ENCODE measurements around the gene PRKD2. TPM values are rescaled to one million over a fixed set of nuclear protein-coding genes. Genes with fewer than 3 reads are reported as not detected.

PRKD2 gene
- total and polyA plus RNA-seq, 2 experiments from 2014 or later, result 15.6 to 37.9 TPM

DNA sequence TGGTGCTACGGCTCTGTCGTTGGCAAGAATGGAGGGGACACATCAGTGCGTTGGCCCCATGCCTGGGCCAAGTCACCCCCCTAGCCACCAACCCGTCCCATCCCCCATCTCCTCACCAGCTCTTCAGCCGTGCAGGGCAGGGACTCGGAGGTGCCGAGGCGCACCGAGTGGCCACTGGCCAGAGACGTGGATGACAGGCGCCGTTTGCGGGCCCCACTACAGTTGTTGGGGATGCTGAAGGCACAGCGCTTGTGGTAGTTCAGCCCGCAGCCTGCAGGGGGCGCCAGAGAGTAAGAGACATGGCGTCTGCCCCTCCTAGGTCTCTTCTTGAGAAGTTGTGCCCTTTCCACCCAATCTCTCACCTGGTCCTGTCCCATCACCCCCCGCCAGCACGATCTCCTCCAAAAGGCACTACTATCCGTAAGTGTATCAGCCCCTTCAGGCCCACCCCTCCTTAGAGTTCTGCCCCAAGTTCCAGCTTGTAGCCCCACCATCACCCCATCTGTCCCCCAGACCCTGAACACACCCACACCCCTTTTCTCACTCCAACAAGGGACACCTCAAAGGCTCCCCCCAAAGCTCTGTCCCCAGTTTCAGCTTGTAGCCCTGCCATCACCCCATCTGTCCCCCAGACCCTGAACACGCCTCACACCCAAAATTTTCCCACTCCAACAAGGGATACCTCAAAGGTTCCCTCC is 12.4 kb downstream of the PRKD2 start:
- H3K4me2 ChIP-seq, result no peak overlapping the region
- no peaks in the 10 kb centered on the region for H3K4me1 ChIP-seq (ENCODE audit: insufficient read depth)
- WGBS (ENCODE audit: low lambda C conversion rate, missing lambda C conversion rate), result 73% methylated on average over 21 of the region's 21 CpGs
- H4K20me1 ChIP-seq (ENCODE audit: insufficient read depth, poor library complexity, severe bottlenecking), result no peaks in the 10 kb centered on the region
- no peak overlapping the region for H3K4me3 ChIP-seq
- TF ChIP-seq EZH2 (IDR thresholded peaks at IDR 0.05; ENCODE audit: borderline replicate concordance) (no peak), EZH2phosphoT487 (IDR thresholded peaks at IDR 0.05; ENCODE audit: low read depth, severe bottlenecking, unreplicated experiment) (no peak)
- TF ChIP-seq, protein P1, sequence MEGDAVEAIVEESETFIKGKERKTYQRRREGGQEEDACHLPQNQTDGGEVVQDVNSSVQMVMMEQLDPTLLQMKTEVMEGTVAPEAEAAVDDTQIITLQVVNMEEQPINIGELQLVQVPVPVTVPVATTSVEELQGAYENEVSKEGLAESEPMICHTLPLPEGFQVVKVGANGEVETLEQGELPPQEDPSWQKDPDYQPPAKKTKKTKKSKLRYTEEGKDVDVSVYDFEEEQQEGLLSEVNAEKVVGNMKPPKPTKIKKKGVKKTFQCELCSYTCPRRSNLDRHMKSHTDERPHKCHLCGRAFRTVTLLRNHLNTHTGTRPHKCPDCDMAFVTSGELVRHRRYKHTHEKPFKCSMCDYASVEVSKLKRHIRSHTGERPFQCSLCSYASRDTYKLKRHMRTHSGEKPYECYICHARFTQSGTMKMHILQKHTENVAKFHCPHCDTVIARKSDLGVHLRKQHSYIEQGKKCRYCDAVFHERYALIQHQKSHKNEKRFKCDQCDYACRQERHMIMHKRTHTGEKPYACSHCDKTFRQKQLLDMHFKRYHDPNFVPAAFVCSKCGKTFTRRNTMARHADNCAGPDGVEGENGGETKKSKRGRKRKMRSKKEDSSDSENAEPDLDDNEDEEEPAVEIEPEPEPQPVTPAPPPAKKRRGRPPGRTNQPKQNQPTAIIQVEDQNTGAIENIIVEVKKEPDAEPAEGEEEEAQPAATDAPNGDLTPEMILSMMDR (IDR thresholded peaks at IDR 0.05; ENCODE audit: poor library complexity), result peak; percentile 73
- H2AFZ ChIP-seq, result no peak overlapping the region
- H3K36me3 ChIP-seq (replicated peaks; ENCODE audit: insufficient read depth, low read depth), result peaks cover 8% of the 10 kb centered on the region
- H3K9me2 ChIP-seq (replicated peaks; ENCODE audit: insufficient read depth), result no peaks in the 10 kb centered on the region
- H3K9me3 ChIP-seq (ENCODE audit: low read depth), result no peaks in the 10 kb centered on the region
- no peaks in the 10 kb centered on the region for H3K79me2 ChIP-seq
- H3K27ac ChIP-seq, result no peak overlapping the region
- DNase-seq (ENCODE audit: low spot score), result peak; percentile 61
- H3K27me3 ChIP-seq, result no peaks in the 10 kb centered on the region

DNA sequence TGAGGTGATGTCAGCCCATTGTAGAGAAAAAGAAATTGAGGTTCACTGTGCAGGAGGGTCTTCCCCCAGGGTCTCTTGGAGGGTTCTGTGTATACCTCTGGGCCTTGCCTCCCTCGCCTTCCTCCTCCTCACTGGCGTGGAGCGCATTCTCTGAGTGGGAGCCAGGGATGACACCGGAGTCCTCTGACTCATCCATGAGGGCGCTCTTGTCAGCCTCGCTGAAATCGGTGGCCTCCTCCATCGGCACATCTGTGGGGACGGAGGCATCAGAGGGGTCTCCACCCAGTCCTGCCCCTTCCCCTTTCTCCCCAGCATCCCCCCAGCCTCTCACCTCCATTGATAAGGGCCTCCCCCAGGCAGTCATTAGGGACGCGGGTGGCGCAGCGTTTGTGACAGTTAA is 16.2 kb downstream of the PRKD2 start:
- no peak overlapping the region for H3K4me3 ChIP-seq
- H3K27ac ChIP-seq, result no peak overlapping the region
- no peak for TF ChIP-seq EZH2 (IDR thresholded peaks at IDR 0.05; ENCODE audit: borderline replicate concordance)
- TF ChIP-seq, protein P1 (IDR thresholded peaks at IDR 0.05; ENCODE audit: poor library complexity), result no peak
- TF ChIP-seq EZH2phosphoT487 (IDR thresholded peaks at IDR 0.05; ENCODE audit: low read depth, severe bottlenecking, unreplicated experiment), result no peak
- no peak overlapping the region for H3K4me2 ChIP-seq
- no peaks in the 10 kb centered on the region for H3K79me2 ChIP-seq
- no peaks in the 10 kb centered on the region for H3K9me2 ChIP-seq (replicated peaks; ENCODE audit: insufficient read depth)
- H3K9me3 ChIP-seq (ENCODE audit: low read depth), result no peaks in the 10 kb centered on the region
- 97% methylated on average over 11 of the region's 13 CpGs for WGBS (ENCODE audit: low lambda C conversion rate, missing lambda C conversion rate)
- DNase-seq (ENCODE audit: low spot score), result no peak
- H4K20me1 ChIP-seq (ENCODE audit: insufficient read depth, poor library complexity, severe bottlenecking), result no peaks in the 10 kb centered on the region
- no peaks in the 10 kb centered on the region for H3K27me3 ChIP-seq
- peaks cover 8% of the 10 kb centered on the region for H3K36me3 ChIP-seq (replicated peaks; ENCODE audit: insufficient read depth, low read depth)
- no peak overlapping the region for H2AFZ ChIP-seq
- no peaks in the 10 kb centered on the region for H3K4me1 ChIP-seq (ENCODE audit: insufficient read depth)

DNA sequence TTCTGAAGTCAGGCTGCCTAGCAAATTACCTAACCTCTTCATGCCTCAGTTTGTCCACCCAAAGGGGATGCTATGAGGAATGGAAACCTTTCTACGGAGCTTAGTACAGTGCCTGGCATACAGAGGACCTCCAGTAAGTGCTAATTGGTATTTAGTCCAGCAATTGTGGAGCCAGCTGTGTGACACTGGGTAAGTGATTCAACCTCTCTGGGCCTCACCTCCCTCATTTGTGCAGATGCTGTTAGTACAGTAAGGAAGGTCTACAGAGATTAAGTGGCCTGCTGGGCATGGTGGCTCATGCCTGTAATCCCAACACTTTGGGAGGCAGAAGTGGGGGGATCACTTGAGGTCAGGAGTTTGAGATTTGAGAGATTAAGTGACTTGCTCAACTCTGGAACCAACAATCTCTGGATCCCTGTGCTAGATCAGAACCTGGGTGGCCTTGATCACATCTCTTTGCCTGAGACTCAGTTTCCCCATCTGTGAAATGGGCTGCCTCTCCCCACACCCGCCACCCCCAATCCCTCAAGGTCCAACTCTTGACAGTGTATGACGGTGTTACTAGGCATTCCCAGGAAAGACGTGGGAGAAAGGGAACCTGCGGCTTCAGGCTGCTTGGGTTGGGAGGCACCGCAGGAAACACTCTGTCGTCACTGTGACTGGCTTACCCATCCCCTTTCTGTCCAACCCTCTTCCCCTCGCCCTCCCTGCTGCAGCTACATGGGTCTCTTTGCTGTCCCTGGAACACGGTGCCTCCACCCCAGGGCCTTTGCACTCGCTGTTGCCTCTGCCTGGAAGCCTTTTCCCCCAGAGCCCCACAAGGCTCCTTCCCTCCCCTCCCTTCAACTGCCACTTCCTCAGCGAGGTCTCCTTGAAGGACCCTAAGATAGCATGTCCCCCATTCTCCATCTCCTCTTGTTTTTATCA is 18.3 kb downstream of the PRKD2 start:
- no peaks in the 10 kb centered on the region for H4K20me1 ChIP-seq (ENCODE audit: insufficient read depth, poor library complexity, severe bottlenecking)
- 97% methylated on average over 11 of the region's 11 CpGs for WGBS (ENCODE audit: low lambda C conversion rate, missing lambda C conversion rate)
- no peaks in the 10 kb centered on the region for H3K79me2 ChIP-seq
- H3K4me1 ChIP-seq (ENCODE audit: insufficient read depth), result no peaks in the 10 kb centered on the region
- TF ChIP-seq, protein P1 (IDR thresholded peaks at IDR 0.05; ENCODE audit: poor library complexity), result no peak
- TF ChIP-seq EZH2 (IDR thresholded peaks at IDR 0.05; ENCODE audit: borderline replicate concordance) (no peak), EZH2phosphoT487 (IDR thresholded peaks at IDR 0.05; ENCODE audit: low read depth, severe bottlenecking, unreplicated experiment) (no peak)
- H2AFZ ChIP-seq, result no peak overlapping the region
- H3K4me3 ChIP-seq, result no peak overlapping the region
- no peaks in the 10 kb centered on the region for H3K27me3 ChIP-seq
- H3K9me3 ChIP-seq (ENCODE audit: low read depth), result no peaks in the 10 kb centered on the region
- H3K4me2 ChIP-seq, result no peak overlapping the region
- no peak for DNase-seq (ENCODE audit: low spot score)
- no peaks in the 10 kb centered on the region for H3K9me2 ChIP-seq (replicated peaks; ENCODE audit: insufficient read depth)
- H3K27ac ChIP-seq, result no peak overlapping the region
- H3K36me3 ChIP-seq (replicated peaks; ENCODE audit: insufficient read depth, low read depth), result peaks cover 8% of the 10 kb centered on the region
